GM19239 (cell line): Measurements from ENCODE around the gene PIK3IP1.
"Not testable (repeated sequence)": the region's sequence is repeated elsewhere in the genome, so short reads cannot be mapped to it uniquely, and the experiment has no call there.

Source experiments
- DNase-seq: peaks from one replicate; pipeline ENCODE4 v3.0.0; 2011; ENCODE audit warnings: low spot score; ENCODE audit not compliant: insufficient read length
- FAIRE-seq: peaks from 2 replicates; lab custom pipeline; 2011; peaks lifted over from hg19 to GRCh38; lab: Jason Lieb, UNC

The PIK3IP1 gene

DNA sequence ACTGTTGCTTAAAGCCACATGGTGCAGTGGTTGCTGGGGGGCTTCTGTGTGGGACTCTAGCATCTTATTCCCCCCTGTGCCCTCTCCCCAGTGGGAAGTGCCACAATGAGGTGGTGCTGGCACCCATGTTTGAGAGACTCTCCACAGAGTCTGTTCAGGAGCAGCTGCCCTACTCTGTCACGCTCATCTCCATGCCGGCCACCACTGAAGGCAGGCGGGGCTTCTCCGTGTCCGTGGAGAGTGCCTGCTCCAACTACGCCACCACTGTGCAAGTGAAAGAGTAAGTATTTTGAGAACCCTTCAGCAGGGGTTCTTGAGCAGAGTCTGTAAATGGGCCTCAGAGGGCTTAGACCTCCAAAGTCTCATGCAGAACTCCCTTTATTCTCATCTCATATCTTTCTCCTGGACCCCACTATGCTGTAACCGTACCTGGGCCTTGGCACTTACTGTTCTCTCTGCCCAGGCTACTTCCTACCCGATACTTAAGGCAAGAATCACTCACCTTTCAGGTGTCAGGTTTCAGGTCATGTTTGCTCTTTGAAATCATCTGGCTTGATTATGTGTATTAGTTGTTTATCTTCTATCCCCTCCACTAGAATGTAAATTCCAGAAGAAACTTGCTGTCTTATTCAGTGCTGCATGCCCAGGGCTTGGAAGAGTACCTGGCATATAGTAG lies 32.4 kb downstream of the PIK3IP1 start:
- FAIRE-seq = no peak
- no peak for DNase-seq

DNA sequence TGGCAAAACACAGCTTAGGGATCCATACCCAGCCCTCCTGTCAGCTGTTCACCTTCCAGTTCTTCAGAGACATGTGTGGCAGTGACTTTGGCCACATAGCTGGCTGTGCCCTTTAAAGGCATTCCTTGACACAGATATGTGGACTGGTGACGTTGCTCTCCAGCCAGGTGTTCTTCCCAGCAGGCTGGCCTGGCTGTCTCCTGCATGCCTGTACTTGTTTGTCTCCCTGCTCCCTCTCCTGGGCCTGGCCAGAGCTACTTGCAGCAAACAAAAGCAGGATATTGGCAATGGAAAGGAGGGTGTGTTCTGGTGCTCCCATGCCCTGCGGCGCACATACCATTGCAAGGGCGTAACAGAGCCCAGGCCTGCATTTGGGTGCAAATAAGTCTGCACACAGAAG lies 38.3 kb downstream of the PIK3IP1 start:
- DNase-seq (no peak), FAIRE-seq (no peak)

DNA sequence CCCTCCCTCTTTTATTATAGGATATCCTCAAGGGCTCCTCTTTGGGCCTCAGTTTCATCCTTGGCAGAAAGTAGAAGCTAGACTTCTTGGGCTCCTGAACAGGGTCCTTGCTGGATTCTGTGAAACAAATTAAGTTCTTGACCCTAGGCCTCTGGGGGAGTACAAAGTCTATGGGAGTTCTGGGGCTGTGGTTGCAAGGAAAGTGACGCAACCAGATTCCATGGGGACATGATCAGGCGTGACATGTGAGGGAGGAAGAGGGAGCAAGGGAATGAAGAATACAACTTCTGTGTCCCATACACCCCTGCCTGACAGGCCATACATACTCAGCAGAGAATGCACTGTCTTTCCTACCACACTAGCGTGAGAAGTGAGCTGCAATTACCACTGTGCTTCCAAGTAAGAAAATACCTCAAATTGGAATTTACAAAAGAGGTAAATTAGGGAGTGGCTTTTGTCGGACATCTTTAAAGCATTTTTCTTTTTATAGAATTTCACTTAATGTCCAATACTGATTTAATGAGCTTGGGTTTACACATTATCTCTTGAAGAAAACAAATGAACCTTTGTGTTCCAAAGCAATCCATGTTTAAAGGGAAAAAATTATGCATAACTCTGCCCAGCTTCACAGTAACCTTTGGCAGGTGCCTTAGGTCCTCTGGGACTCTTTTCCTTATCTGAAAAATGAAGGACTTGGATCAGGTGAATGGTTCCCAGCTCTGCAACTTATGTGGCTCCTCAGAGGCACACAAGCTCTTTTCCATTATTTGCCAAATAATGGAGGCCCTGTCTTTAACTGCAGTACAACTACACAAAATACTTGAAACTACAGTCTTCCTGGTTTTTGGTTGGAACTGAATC lies 41.3 kb downstream of the PIK3IP1 start:
- FAIRE-seq = no peak
- DNase-seq = no peak

GRCh38 chr22:31248965-31249958 lies 43.0 kb downstream of the PIK3IP1 start:
- DNase-seq (no peak), FAIRE-seq (no peak)

DNA sequence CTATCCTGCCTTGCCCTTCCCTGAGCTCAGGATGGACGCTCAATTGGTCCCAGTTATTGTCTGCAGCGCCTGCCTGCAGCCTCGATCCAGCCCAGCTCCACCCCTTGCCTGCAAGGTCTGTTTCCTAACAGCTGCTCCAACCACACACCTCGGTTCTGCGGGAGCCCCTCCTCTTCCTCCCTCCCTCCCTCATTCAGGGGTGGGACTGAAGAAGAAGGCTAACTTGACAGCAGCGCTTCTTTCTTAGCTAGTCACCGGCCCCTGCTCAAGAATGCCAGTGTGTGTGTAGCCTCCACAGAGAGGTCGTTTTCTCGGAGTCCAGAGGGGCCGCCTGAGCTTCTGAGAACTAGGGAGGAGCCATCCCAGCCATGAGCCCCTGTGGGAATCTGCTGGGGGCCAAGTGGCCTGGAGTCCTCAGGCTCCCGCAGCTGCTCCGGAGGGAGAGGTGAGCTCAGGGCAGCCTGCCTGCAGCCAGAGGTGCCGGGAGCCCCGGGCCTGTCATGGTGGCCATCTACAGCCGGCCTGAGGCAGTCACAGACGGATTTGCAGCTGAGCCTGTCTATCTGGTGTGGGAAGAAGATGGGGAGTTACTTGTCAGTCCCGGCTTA lies 44.0 kb downstream of the PIK3IP1 start:
- FAIRE-seq = no peak
- DNase-seq = peak; percentile 26

DNA sequence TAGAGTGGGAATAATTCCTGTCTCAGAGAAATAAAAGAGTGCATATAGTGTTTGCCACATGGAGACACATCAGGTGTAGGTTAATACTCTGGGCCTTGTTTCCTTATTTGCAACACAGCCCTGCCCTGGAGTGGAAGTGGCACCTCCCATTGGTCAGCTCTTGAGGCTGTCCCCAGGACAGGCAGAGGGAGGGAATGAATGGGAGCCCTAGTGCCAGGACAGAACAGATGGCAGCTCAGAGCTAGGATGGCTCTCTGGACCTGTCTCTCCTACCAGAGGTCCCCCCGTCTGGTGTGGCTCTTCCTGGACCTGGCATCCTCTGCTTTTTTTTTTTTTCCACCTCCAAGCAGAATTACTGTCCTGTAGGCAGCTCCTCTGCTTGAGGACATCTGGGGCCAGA lies 44.6 kb downstream of the PIK3IP1 start:
- DNase-seq (no peak), FAIRE-seq (no peak)

GRCh38 chr22:31246687-31247086 lies 45.6 kb downstream of the PIK3IP1 start:
- FAIRE-seq (no peak), DNase-seq (no peak)

DNA sequence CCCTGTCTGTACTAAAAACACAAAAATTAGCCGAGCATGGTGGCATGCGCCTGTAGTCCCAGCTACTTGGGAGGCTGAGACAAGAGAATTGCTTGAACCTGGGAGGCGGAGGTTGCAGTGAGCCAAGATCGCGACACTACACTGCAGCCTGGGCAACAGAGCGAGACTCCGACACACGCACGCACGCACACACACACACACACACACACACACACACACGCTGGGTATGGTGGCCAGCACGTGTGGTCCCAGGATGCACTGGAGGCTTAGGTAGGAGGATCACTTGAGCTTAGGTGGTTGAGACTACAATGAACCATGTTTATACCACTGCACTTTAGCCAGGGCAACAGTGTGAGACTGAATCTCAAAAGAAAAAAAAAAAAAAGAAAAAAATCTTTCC lies 46.3 kb downstream of the PIK3IP1 start:
- not testable (repeated sequence) for FAIRE-seq, DNase-seq

- no peak for DNase-seq
- FAIRE-seq = no peak
These were observed 47.3 kb downstream of the PIK3IP1 start for GRCh38 chr22:31244943-31245451.

DNA sequence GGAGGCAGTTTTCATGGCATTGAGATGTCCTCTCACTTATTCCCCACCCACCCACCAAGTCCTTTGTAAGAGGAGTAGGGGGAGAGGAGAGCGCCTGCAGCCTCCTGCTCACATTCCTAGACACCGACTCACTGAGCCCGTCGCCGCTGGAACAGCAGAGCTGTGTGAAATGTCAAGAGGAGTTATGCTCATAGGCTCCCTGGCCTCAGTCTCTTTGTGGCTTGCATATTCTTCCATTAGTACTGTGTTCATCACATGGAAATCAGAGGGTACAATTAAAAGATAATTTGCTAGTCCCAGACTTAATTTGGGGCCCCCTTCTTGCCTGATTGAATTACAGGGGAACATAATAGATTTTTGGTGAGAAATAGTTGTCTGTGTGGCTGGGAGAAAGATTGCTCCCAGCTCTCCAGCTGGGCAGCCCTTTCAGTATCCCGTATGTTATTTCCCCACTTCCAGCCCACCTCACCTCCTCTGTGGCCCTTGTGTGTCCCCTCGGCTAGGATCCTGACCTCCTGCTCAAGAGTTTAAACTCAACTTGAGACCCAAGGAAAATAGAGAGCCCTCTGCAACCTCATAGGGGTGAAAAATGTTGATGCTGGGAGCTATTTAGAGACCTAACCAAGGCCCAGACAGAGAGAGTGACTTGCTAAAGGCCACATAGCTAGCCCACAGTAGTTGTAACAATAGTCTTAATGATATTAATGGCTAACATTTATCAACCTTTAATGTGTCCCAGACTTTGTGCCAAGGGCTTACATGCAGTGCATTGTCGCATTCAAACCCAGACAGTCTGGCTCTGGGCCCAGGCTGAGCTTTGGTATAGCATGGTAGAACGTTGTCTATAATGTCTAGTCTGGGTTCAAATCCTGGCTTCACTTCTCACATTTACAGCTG lies 48.0 kb downstream of the PIK3IP1 start:
- DNase-seq = no peak
- no peak for FAIRE-seq

DNA sequence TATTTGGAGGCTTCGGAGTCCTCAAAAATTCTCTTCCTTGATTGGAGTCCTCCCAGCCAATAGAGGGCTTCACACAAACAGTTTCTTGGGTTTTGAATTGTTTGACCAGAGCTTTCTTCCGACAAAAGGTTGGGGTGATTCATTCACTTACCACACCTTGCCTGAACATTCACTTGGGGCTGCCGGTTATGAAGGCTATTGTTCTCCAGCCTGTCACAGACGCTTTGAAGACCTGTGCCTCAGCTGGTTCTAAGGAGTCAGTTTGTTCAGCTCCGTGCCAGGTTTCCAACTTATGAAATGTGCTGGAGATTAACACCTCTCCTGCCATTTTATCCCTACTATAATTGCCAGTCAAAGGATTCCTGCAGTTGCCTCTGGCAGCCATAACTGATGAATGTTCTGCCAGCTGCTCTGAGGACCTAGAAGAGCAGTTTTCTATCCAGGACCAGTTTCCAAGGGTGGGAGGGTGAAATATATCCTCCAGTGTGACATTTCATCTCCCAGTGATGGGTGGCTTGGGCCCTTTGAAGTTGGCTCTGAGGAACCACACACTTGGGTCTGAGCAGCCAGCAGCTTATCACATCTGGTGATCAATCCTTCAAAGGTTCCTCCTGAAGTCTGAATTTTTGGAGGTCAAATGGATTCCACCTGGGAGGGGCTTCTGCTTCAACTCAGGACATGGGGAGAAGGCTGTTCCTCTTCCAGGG lies 48.8 kb downstream of the PIK3IP1 start:
- no peak for FAIRE-seq
- no peak for DNase-seq

- FAIRE-seq = no peak
- no peak for DNase-seq
These were observed 50.4 kb downstream of the PIK3IP1 start for GRCh38 chr22:31241936-31242335.

DNA sequence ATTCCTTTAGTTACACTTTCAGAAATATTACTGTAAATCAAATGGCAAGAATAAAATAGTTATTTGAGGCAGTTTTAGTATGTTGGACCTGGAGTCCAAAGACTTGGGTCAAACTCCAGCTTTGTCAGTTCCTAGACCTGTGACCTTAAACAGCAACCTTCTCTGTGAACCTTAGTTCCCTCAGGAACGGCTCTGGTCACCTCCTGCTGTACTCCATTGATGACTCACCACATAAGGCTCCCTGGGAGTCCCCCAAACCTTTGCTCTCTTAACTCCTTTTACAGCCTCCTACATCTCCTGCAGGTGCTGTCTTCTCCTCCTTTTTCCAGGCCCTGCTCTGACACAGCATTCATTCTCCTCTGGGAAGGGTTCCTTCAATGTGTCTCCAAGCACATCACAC lies 51.1 kb downstream of the PIK3IP1 start:
- FAIRE-seq (no peak), DNase-seq (no peak)

DNA sequence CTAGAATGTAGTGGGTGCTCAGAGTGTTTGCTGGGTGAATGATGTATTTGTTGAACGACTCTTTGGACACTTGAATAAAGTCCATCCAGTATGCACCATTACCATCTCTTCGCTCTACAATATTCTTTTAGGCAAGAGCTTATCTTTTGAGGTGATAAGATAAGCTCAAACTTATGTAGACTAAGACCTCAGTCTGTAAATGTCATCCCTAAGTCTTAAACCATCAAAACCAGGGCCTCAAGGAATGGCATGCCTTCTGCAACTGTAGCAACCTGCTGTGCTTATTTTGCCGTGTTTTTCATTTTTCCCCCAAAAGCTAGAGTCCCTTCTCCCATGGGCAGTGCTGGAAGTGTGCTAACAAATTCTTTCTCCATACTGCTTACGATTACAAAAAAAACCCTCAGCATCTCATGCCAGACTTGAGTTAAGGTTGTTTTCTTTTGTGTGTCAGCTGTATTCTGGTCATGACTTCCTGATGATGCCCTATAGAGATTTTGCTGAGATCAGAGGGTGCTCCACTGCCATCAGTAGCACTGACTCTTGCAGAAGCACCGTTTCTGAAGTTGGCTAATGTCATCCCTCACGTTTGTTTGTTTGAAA lies 52.4 kb downstream of the PIK3IP1 start:
- DNase-seq = no peak
- no peak for FAIRE-seq

DNA sequence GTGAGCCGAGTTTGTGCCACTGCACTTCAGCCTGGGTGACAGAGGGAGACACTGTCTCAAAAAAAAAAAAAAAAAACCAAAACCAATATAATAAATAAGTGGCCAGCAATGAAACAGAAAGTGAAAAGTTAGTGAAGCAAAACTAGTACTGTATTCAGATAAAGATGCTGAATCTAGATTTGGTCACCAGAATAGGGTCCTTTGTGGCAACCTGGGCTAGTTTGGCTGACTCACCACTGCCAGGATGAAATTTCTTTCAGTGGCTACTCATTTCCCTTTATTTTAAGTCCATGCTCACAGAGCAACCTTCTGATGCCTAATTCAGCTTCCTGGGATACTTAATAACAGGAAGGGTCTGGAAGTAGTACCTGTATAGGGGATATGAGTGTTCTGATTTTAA lies 54.2 kb downstream of the PIK3IP1 start:
- FAIRE-seq (peak; percentile 23), DNase-seq (peak; percentile 38)

DNA sequence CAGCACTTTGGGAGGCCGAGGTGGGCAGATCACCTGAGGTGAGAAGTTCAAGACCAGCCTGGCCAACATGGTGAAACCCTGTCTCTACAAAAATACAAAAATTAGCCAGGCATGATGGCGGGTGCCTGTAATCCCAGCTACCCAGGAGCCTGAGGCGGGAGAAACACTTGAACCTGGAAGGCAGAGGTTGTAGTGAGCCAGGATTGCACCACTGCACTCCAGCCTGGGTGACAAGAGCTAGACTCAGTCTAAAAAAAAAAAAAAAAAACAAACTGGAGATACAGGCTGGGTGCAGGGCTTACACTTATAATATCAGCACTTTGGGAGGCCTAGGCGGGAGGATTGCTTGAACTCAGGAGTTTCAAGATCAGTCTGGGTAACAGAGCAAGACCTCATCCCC lies 56.2 kb downstream of the PIK3IP1 start:
- FAIRE-seq, DNase-seq: not testable (repeated sequence)

DNA sequence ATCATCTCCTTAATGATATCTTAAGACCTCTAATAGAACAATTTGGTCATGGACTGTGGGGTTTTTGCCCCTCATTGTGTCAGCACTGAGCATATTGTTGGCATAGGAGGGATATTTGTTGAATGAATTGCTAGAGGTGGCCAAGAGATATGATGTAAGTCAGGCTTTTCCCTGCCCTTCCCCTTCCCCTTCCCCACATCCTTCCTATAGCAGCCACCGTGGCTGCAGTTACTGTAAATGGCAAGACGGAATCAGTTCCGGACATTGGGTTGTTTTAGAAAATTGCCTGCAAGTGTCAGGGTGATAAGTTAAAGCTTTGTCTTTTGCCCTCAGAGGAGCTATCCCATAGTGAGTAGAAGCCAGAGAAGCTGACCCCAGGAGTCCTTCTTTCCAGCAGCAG lies 57.2 kb downstream of the PIK3IP1 start:
- no peak for DNase-seq
- FAIRE-seq = no peak

DNA sequence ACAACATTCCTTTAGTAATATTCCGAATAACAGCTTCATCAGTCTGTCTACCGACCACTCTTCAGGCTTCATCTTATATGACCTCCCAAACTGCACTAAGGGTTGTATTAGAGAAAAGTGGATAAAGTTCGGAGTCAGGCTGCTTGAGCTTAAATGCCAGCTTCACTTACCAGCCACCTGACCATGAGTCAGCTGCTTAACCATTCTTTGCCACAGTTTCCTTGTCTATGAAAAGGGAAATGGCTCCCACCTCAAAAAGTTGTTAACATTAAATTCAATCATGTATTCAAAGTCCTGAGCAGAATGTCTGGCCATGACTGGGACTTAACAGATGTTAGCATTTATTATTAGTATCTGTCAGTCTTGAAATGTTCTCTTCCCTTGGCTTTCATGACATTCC lies 59.3 kb downstream of the PIK3IP1 start:
- FAIRE-seq = no peak
- DNase-seq = no peak
